Ectodermal cell (in vitro differentiated cells): ENCODE results near the gene VSIG10L2.
"Not testable (repeated sequence)": the region's sequence is repeated elsewhere in the genome, so short reads cannot be mapped to it uniquely, and the experiment has no call there.

Source experiments
- H3K27ac ChIP-seq: 2 replicates; pipeline ENCODE4 v1.7.0; 2013; ENCODE audit warnings: mild to moderate bottlenecking, low read depth, low read length; ENCODE audit not compliant: insufficient read depth, poor library complexity, severe bottlenecking
- H3K27me3 ChIP-seq: 2 replicates; pipeline ENCODE4 v1.7.0; 2013; ENCODE audit warnings: mild to moderate bottlenecking, low read length; ENCODE audit not compliant: insufficient read depth, control insufficient read depth, poor library complexity, severe bottlenecking
- H3K36me3 ChIP-seq: one replicate; pipeline ENCODE4 v1.7.0; 2013; ENCODE audit warnings: low read length; ENCODE audit not compliant: control insufficient read depth, insufficient read depth
- H3K4me1 ChIP-seq: one replicate; pipeline ENCODE4 v1.7.0; 2013; ENCODE audit warnings: low read length; ENCODE audit not compliant: control insufficient read depth, insufficient read depth
- H3K4me3 ChIP-seq: 2 replicates; pipeline ENCODE4 v1.7.0; 2013; ENCODE audit warnings: low read depth, low read length, control low read depth; ENCODE audit not compliant: insufficient read depth
- H3K9me3 ChIP-seq: 2 replicates; pipeline ENCODE4 v1.7.0; 2013; ENCODE audit warnings: mild to moderate bottlenecking, low read length, moderate library complexity; ENCODE audit not compliant: control insufficient read depth
- WGBS, 2 experiments: methylation state at CpG; one replicate each; pipeline ENCODE4 v1.1.7; 2013; ENCODE audit warnings: missing lambda C conversion rate in 2 of 2; 5-methylcytosine and 5-hydroxymethylcytosine counted together

VSIG10L2 gene

GRCh38 chr11:125980436-125980835, 34.6 kb downstream of the VSIG10L2 start:
- Histone ChIP-seq H3K27ac (no peak overlapping the region), H3K36me3 (peaks cover 60% of the 10 kb centered on the region), H3K9me3 (no peaks in the 10 kb centered on the region), H3K27me3 (no peaks in the 10 kb centered on the region), H3K4me3 (no peak overlapping the region), H3K4me1 (peaks cover 4% of the 10 kb centered on the region)
- 63 to 73% methylated on average over 8 of the region's 8 CpGs for WGBS, 2 experiments

GRCh38 chr11:125982348-125982730, 36.5 kb downstream of the VSIG10L2 start:
- H3K4me1 ChIP-seq, result peaks cover 4% of the 10 kb centered on the region
- 98 to 99% methylated on average over 2 to 3 of the region's 3 CpGs for WGBS, 2 experiments
- H3K4me3 ChIP-seq, result no peak overlapping the region
- H3K36me3 ChIP-seq, result peaks cover 56% of the 10 kb centered on the region
- no peaks in the 10 kb centered on the region for H3K9me3 ChIP-seq
- no peaks in the 10 kb centered on the region for H3K27me3 ChIP-seq
- H3K27ac ChIP-seq, result no peak overlapping the region

GRCh38 chr11:125985956-125986355, 40.1 kb downstream of the VSIG10L2 start:
- H3K4me1 ChIP-seq, H3K27me3 ChIP-seq, H3K27ac ChIP-seq, H3K4me3 ChIP-seq, H3K9me3 ChIP-seq: not testable (repeated sequence)
- WGBS, 2 experiments, result 93 to 95% methylated on average over 6 of the region's 6 CpGs
- peaks cover 69% of the 10 kb centered on the region for H3K36me3 ChIP-seq

GRCh38 chr11:125987066-125987641, 41.3 kb downstream of the VSIG10L2 start:
- Histone ChIP-seq H3K9me3 (no peaks in the 10 kb centered on the region), H3K27me3 (no peaks in the 10 kb centered on the region), H3K27ac (no peak overlapping the region), H3K4me1 (no peaks in the 10 kb centered on the region), H3K4me3 (no peak overlapping the region), H3K36me3 (peaks cover 60% of the 10 kb centered on the region)
- WGBS, 2 experiments, result 94 to 96% methylated on average over 4 to 5 of the region's 5 CpGs

GRCh38 chr11:125990244-125990643, 44.4 kb downstream of the VSIG10L2 start:
- WGBS, 2 experiments, result 94 to 95% methylated on average over 3 of the region's 3 CpGs
- H3K4me3 ChIP-seq, result no peak overlapping the region
- H3K9me3 ChIP-seq, result no peaks in the 10 kb centered on the region
- H3K27ac ChIP-seq, result no peak overlapping the region
- peaks cover 64% of the 10 kb centered on the region for H3K36me3 ChIP-seq
- no peaks in the 10 kb centered on the region for H3K4me1 ChIP-seq
- no peaks in the 10 kb centered on the region for H3K27me3 ChIP-seq

- WGBS, 2 experiments, result 91 to 92% methylated on average over 7 of the region's 7 CpGs
- H3K4me3 ChIP-seq, result no peak overlapping the region
- H3K9me3 ChIP-seq, result no peaks in the 10 kb centered on the region
- H3K27ac ChIP-seq, result no peak overlapping the region
- H3K4me1 ChIP-seq, result no peaks in the 10 kb centered on the region
- H3K36me3 ChIP-seq, result peaks cover 62% of the 10 kb centered on the region
- no peaks in the 10 kb centered on the region for H3K27me3 ChIP-seq
Measured at GRCh38 chr11:125992893-125993292, 47.0 kb downstream of the VSIG10L2 start.

GRCh38 chr11:125994509-125994908, 48.7 kb downstream of the VSIG10L2 start:
- no peaks in the 10 kb centered on the region for H3K4me1 ChIP-seq
- no peaks in the 10 kb centered on the region for H3K9me3 ChIP-seq
- WGBS, 2 experiments, result 96 to 97% methylated on average over 5 of the region's 5 CpGs
- no peaks in the 10 kb centered on the region for H3K27me3 ChIP-seq
- H3K36me3 ChIP-seq, result peaks cover 65% of the 10 kb centered on the region
- H3K4me3 ChIP-seq, result no peak overlapping the region
- H3K27ac ChIP-seq, result no peak overlapping the region

- no peaks in the 10 kb centered on the region for H3K9me3 ChIP-seq
- no peaks in the 10 kb centered on the region for H3K27me3 ChIP-seq
- WGBS, 2 experiments, result 95 to 97% methylated on average over 4 to 5 of the region's 5 CpGs
- H3K4me1 ChIP-seq, result no peaks in the 10 kb centered on the region
- peaks cover 65% of the 10 kb centered on the region for H3K36me3 ChIP-seq
- no peak overlapping the region for H3K27ac ChIP-seq
- no peak overlapping the region for H3K4me3 ChIP-seq
Measured at GRCh38 chr11:125995313-125995712, 49.5 kb downstream of the VSIG10L2 start.

GRCh38 chr11:125998267-125998666, 52.4 kb downstream of the VSIG10L2 start:
- Histone ChIP-seq H3K36me3 (peaks cover 79% of the 10 kb centered on the region), H3K27ac (no peak overlapping the region), H3K4me3 (no peak overlapping the region), H3K9me3 (no peaks in the 10 kb centered on the region), H3K4me1 (no peaks in the 10 kb centered on the region), H3K27me3 (no peaks in the 10 kb centered on the region)
- WGBS, 2 experiments, result 90 to 94% methylated on average over 5 of the region's 5 CpGs

- no peaks in the 10 kb centered on the region for H3K27me3 ChIP-seq
- WGBS, 2 experiments, result 94 to 99% methylated on average over 5 to 6 of the region's 6 CpGs
- no peak overlapping the region for H3K27ac ChIP-seq
- H3K4me1 ChIP-seq, result no peaks in the 10 kb centered on the region
- no peak overlapping the region for H3K4me3 ChIP-seq
- H3K36me3 ChIP-seq, result peaks cover 78% of the 10 kb centered on the region
- no peaks in the 10 kb centered on the region for H3K9me3 ChIP-seq
Measured at GRCh38 chr11:125999234-125999880, 53.5 kb downstream of the VSIG10L2 start.
